ENCODE results near the gene TPCN2. TPM values are rescaled to one million over a fixed set of nuclear protein-coding genes. Genes with fewer than 3 reads are reported as not detected.

TPCN2 gene
- total RNA-seq, 4 donors from 2014 or later = 12.7 to 16.9 (median 14.2) TPM

GRCh38 chr11:69159150-69159852 is 110.6 kb downstream of the TPCN2 start:
- TF ChIP-seq CTCF (IDR thresholded peaks at IDR 0.05) = no peak
- no peak for TF ChIP-seq POLR2A (IDR thresholded peaks at IDR 0.05)
- 83 to 87% methylated on average over 19 of the region's 19 CpGs for WGBS, 2 donors
- DNase-seq (ENCODE audit: low spot score in 2 of 2) = no peak
- no peak overlapping the region for H3K4me3 ChIP-seq (ENCODE audit: low read depth, poor library complexity, severe bottlenecking)
- intact Hi-C loops (cut with DNase I; ENCODE audit: low total_unique reads) = no loop called here

GRCh38 chr11:69160296-69161116 is 111.8 kb downstream of the TPCN2 start:
- WGBS, 2 donors = 75 to 78% methylated on average over 15 of the region's 15 CpGs
- no peak for TF ChIP-seq POLR2A (IDR thresholded peaks at IDR 0.05)
- no peak for TF ChIP-seq CTCF (IDR thresholded peaks at IDR 0.05)
- H3K4me3 ChIP-seq (ENCODE audit: low read depth, poor library complexity, severe bottlenecking) = no peak overlapping the region
- DNase-seq (ENCODE audit: low spot score in 2 of 2) = no peak
- intact Hi-C loops (cut with DNase I; ENCODE audit: low total_unique reads) = no loop called here

GRCh38 chr11:69161117-69161407 is 112.3 kb downstream of the TPCN2 start:
- 64 to 71% methylated on average over 5 of the region's 5 CpGs for WGBS, 2 donors
- no peak overlapping the region for H3K4me3 ChIP-seq (ENCODE audit: low read depth, poor library complexity, severe bottlenecking)
- intact Hi-C loops (cut with DNase I; ENCODE audit: low total_unique reads) = no loop called here
- no peak for DNase-seq (ENCODE audit: low spot score in 2 of 2)
- no peak for TF ChIP-seq POLR2A (IDR thresholded peaks at IDR 0.05)
- no peak for TF ChIP-seq CTCF (IDR thresholded peaks at IDR 0.05)

- intact Hi-C loops (cut with DNase I; ENCODE audit: low total_unique reads) = no loop called here
- no peak for DNase-seq (ENCODE audit: low spot score in 2 of 2)
- no peak for TF ChIP-seq CTCF (IDR thresholded peaks at IDR 0.05)
- TF ChIP-seq POLR2A (IDR thresholded peaks at IDR 0.05) = no peak
- no peak overlapping the region for H3K4me3 ChIP-seq (ENCODE audit: low read depth, poor library complexity, severe bottlenecking)
Measured at GRCh38 chr11:69162505-69162904, 113.8 kb downstream of the TPCN2 start.

- WGBS, 2 donors = 100% methylated on average over 1 of the region's 1 CpG
Measured at GRCh38 chr11:69163842-69164241, 115.1 kb downstream of the TPCN2 start.

More at GRCh38 chr11:69163842-69164241, 115.1 kb downstream of the TPCN2 start:
- TF ChIP-seq POLR2A (IDR thresholded peaks at IDR 0.05) (no peak), CTCF (IDR thresholded peaks at IDR 0.05) (no peak)
- no peak for DNase-seq (ENCODE audit: low spot score in 2 of 2)
- intact Hi-C loops (cut with DNase I; ENCODE audit: low total_unique reads) = no loop called here
- H3K4me3 ChIP-seq (ENCODE audit: low read depth, poor library complexity, severe bottlenecking) = no peak overlapping the region
